Esophagus squamous epithelium (tissue), 5 donors: ENCODE data around the gene DPYSL4. TPM values are rescaled to one million over a fixed set of nuclear protein-coding genes. Genes with fewer than 3 reads are reported as not detected.

ENCODE experiments used
- DNase-seq: peaks from one replicate; lab custom pipeline; 2025; lab: John Stamatoyannopoulos, UW
- H3K27ac ChIP-seq, 4 donors: fragments of 200-600 bp; sonication (generic); one replicate each; pipeline ENCODE4 v1.5.1; 2016 to 2019; ENCODE audit warnings: mild to moderate bottlenecking in 1 of 4
- H3K27me3 ChIP-seq, 4 donors: fragments of 200-600 bp; sonication (generic); 1 replicate in 3 of 4; 2 replicates in 1 of 4; pipeline versions ENCODE4 v1.5.1 to v1.6.0; 2017 to 2021; ENCODE audit warnings: antibody characterized with exemption in 1 of 4
- H3K36me3 ChIP-seq, 3 donors: fragments of 200-600 bp; sonication (generic); one replicate each; pipeline ENCODE4 v1.5.1; 2016 to 2019
- H3K4me1 ChIP-seq, 3 donors: fragments of 200-600 bp; sonication (generic); one replicate each; pipeline ENCODE4 v1.5.1; 2017 to 2019
- H3K4me3 ChIP-seq, 4 donors: fragments of 200-600 bp; sonication (generic); 1 replicate in 3 of 4; 2 replicates in 1 of 4; pipeline ENCODE4 v1.5.1; 2016 to 2019; ENCODE audit warnings: mild to moderate bottlenecking in 2 of 4, moderate library complexity in 1 of 4
- H3K9me3 ChIP-seq, 3 donors: fragments of 200-600 bp; sonication (generic); one replicate each; pipeline ENCODE4 v1.5.1; 2016 to 2019
- CTCF ChIP-seq, 6 experiments: fragments of 450-650 bp in 4 of 6; fragments of 200-600 bp in 2 of 6; sonication (generic) in 2 of 6; IDR thresholded peaks; one replicate each; pipeline ENCODE4 v1.5.1; 2016 to 2019; ENCODE audit warnings: antibody characterized with exemption in 6 of 6, mild to moderate bottlenecking in 4 of 6, moderate library complexity in 4 of 6
- POLR2A ChIP-seq, 4 donors: fragments of 450-650 bp; IDR thresholded peaks; one replicate each; pipeline ENCODE4 v1.6.1; 2017; ENCODE audit warnings: antibody characterized with exemption in 4 of 4, mild to moderate bottlenecking in 4 of 4, moderate library complexity in 3 of 4
- WGBS, 2 donors: methylation state at CpG; one replicate each; pipeline ENCODE4 v1.1.5; 2018; 5-methylcytosine and 5-hydroxymethylcytosine counted together
- intact Hi-C: fragments of 100-400 bp; cut with DNase I; formaldehyde crosslinking; loops from one replicate; pipeline ENCODE4 v1.15.0; 2022
- total RNA-seq, 4 donors: library from RNA; depleted of rRNA; stranded (reverse); fragments of >200 nt; gene quantifications; one replicate each; pipeline ENCODE4 v1.1.0, GENCODE V29; 2016
- donor health status: DM: yes; HTN: yes; CAD: no.

DPYSL4 gene
- total RNA-seq, 4 donors from 2014 or later = 0.95 to 1.6 TPM; not detected in 2

GRCh38 chr10:132152896-132153580 lies 33.7 kb upstream of the DPYSL4 start:
- no peak overlapping the region for H3K27ac ChIP-seq
- no peak for TF ChIP-seq CTCF (IDR thresholded peaks at IDR 0.05)
- TF ChIP-seq POLR2A (IDR thresholded peaks at IDR 0.05) = no peak
- no peaks in the 10 kb centered on the region for H3K27me3 ChIP-seq
- no peak overlapping the region for H3K4me3 ChIP-seq
- no peak for DNase-seq
- no peaks in the 10 kb centered on the region for H3K9me3 ChIP-seq
- 17 to 63% methylated on average over 2 to 3 of the region's 13 CpGs for WGBS, 2 donors
- intact Hi-C loops = no loop called here
- H3K36me3 ChIP-seq = no peaks in the 10 kb centered on the region
- H3K4me1 ChIP-seq = no peaks in the 10 kb centered on the region

- Histone ChIP-seq H3K27ac (no peak overlapping the region), H3K4me3 (no peak overlapping the region), H3K27me3 (no peaks in the 10 kb centered on the region), H3K4me1 (no peaks in the 10 kb centered on the region), H3K9me3 (no peaks in the 10 kb centered on the region), H3K36me3 (no peaks in the 10 kb centered on the region)
- TF ChIP-seq CTCF (IDR thresholded peaks at IDR 0.05) (no peak), POLR2A (IDR thresholded peaks at IDR 0.05) (no peak)
- intact Hi-C loops = no loop called here
- WGBS, 2 donors = 80 to 95% methylated on average over 1 to 4 of the region's 19 CpGs
- DNase-seq = no peak
Measured at GRCh38 chr10:132153616-132154217, 33.0 kb upstream of the DPYSL4 start.

- no peak overlapping the region for H3K4me3 ChIP-seq
- no peak for DNase-seq
- no peaks in the 10 kb centered on the region for H3K4me1 ChIP-seq
- WGBS, 2 donors = 39 to 85% methylated on average over 2 to 4 of the region's 7 CpGs
- H3K9me3 ChIP-seq = no peaks in the 10 kb centered on the region
- intact Hi-C loops = no loop called here
- H3K36me3 ChIP-seq = no peaks in the 10 kb centered on the region
- no peaks in the 10 kb centered on the region for H3K27me3 ChIP-seq
- TF ChIP-seq POLR2A (IDR thresholded peaks at IDR 0.05) (no peak), CTCF (IDR thresholded peaks at IDR 0.05) (no peak)
- no peak overlapping the region for H3K27ac ChIP-seq
Measured at GRCh38 chr10:132154440-132154839, 32.3 kb upstream of the DPYSL4 start.

GRCh38 chr10:132154931-132155330 lies 31.8 kb upstream of the DPYSL4 start:
- no peak overlapping the region for H3K4me3 ChIP-seq
- H3K27me3 ChIP-seq = no peaks in the 10 kb centered on the region
- no peak for TF ChIP-seq CTCF (IDR thresholded peaks at IDR 0.05)
- TF ChIP-seq POLR2A (IDR thresholded peaks at IDR 0.05) = no peak
- no peak overlapping the region for H3K27ac ChIP-seq
- H3K9me3 ChIP-seq = no peaks in the 10 kb centered on the region
- DNase-seq = no peak
- intact Hi-C loops = no loop called here
- no peaks in the 10 kb centered on the region for H3K4me1 ChIP-seq
- 90 to 94% methylated on average over 1 of the region's 1 CpG for WGBS, 2 donors
- H3K36me3 ChIP-seq = no peaks in the 10 kb centered on the region

GRCh38 chr10:132155723-132156381 lies 30.9 kb upstream of the DPYSL4 start:
- Histone ChIP-seq H3K9me3 (no peaks in the 10 kb centered on the region), H3K4me1 (no peaks in the 10 kb centered on the region), H3K27me3 (no peaks in the 10 kb centered on the region), H3K4me3 (no peak overlapping the region), H3K27ac (no peak overlapping the region), H3K36me3 (no peaks in the 10 kb centered on the region)
- intact Hi-C loops = no loop called here
- WGBS, 2 donors = 63 to 85% methylated on average over 7 to 9 of the region's 15 CpGs
- TF ChIP-seq POLR2A (IDR thresholded peaks at IDR 0.05) (no peak), CTCF (IDR thresholded peaks at IDR 0.05) (no peak)
- DNase-seq = no peak
